Naive thymus-derived CD4-positive, alpha-beta T cell (primary cell): Measurements from ENCODE around the gene BCL2. TPM values are rescaled to one million over a fixed set of nuclear protein-coding genes. Genes with fewer than 3 reads are reported as not detected.

Source experiments
- ATAC-seq: fragments of 150-1000 bp; cut with Tn5 transposase; 2 replicates; pipeline ENCODE4 v1.10.0; 2021; ENCODE audit warnings: mild to moderate bottlenecking, moderate library complexity
- CTCF ChIA-PET: fragments of 350-600 bp; sonication (Branson Sonifier 250); formaldehyde crosslinking; loops from one replicate; lab custom pipeline; 2021; ENCODE audit warnings: antibody characterized with exemption; lab: Charles Lee
- POLR2A ChIA-PET: fragments of 350-600 bp; sonication (Branson Sonifier 250); formaldehyde crosslinking; loops from one replicate; lab custom pipeline; 2021; ENCODE audit warnings: antibody characterized with exemption, inconsistent platforms; lab: Charles Lee
- DNase-seq, 9 donors: peaks; one replicate each; pipeline versions ENCODE4 v3.0.0 to v3.0.0-alpha.2; 2020 to 2022; ENCODE audit warnings: mixed read lengths in 1 of 9
- H3K27ac ChIP-seq: one replicate; pipeline ENCODE4 v1.7.0; 2013; ENCODE audit warnings: mild to moderate bottlenecking, low read depth, low read length, moderate library complexity
- H3K27me3 ChIP-seq, 2 donors: one replicate each; pipeline ENCODE4 v1.7.0; 2013; ENCODE audit warnings: low read length in 2 of 2, mild to moderate bottlenecking in 2 of 2, moderate library complexity in 2 of 2; ENCODE audit not compliant: control insufficient read depth in 2 of 2, insufficient read depth in 2 of 2
- H3K36me3 ChIP-seq, 3 experiments: 1 replicate in 2 of 3; 2 replicates in 1 of 3; pipeline ENCODE4 v1.7.0; 2013; ENCODE audit warnings: low read length in 3 of 3, mild to moderate bottlenecking in 3 of 3, moderate library complexity in 1 of 3; ENCODE audit not compliant: insufficient read depth in 3 of 3, control insufficient read depth in 2 of 3
- H3K4me1 ChIP-seq, 2 donors: one replicate each; pipeline ENCODE4 v1.7.0; 2013; ENCODE audit warnings: low read length in 2 of 2, mild to moderate bottlenecking in 2 of 2, moderate library complexity in 1 of 2; ENCODE audit not compliant: control insufficient read depth in 2 of 2, insufficient read depth in 2 of 2
- H3K4me3 ChIP-seq: 2 replicates; pipeline ENCODE4 v1.7.0; 2013; ENCODE audit warnings: mild to moderate bottlenecking, low read length
- H3K9me3 ChIP-seq, 3 experiments: 1 replicate in 2 of 3; 2 replicates in 1 of 3; pipeline ENCODE4 v1.7.0; 2013; ENCODE audit warnings: low read length in 3 of 3; ENCODE audit not compliant: control insufficient read depth in 2 of 3
- H3K27ac Mint-ChIP-seq, 9 donors: one replicate each; pipeline ENCODE4 v1.8.0; 2020 to 2022; ENCODE audit warnings: mixed read lengths in 9 of 9, mild to moderate bottlenecking in 8 of 9, moderate library complexity in 5 of 9, inconsistent platforms in 2 of 9
- H3K27me3 Mint-ChIP-seq, 5 donors: one replicate each; pipeline ENCODE4 v1.8.0; 2021 to 2022; ENCODE audit warnings: mixed read lengths in 5 of 5, mild to moderate bottlenecking in 1 of 5
- H3K36me3 Mint-ChIP-seq, 5 donors: one replicate each; pipeline ENCODE4 v1.8.0; 2020 to 2022; ENCODE audit warnings: mixed read lengths in 5 of 5, mild to moderate bottlenecking in 3 of 5, inconsistent platforms in 1 of 5
- H3K4me1 Mint-ChIP-seq, 7 donors: one replicate each; pipeline ENCODE4 v1.8.0; 2020 to 2022; ENCODE audit warnings: mixed read lengths in 7 of 7, mild to moderate bottlenecking in 3 of 7, inconsistent platforms in 1 of 7
- H3K4me3 Mint-ChIP-seq, 10 donors: one replicate each; pipeline ENCODE4 v1.8.0; 2020 to 2022; ENCODE audit warnings: mild to moderate bottlenecking in 10 of 10, mixed read lengths in 10 of 10, moderate library complexity in 6 of 10, inconsistent platforms in 2 of 10
- H3K9me3 Mint-ChIP-seq, 11 donors: one replicate each; pipeline ENCODE4 v1.8.0; 2020 to 2022; ENCODE audit warnings: mixed read lengths in 11 of 11, mild to moderate bottlenecking in 4 of 11, inconsistent platforms in 1 of 11, moderate library complexity in 1 of 11
- intact Hi-C, 2 donors: fragments of 100-400 bp; cut with micrococcal nuclease; formaldehyde crosslinking; loops; one replicate each; pipeline ENCODE4 v1.15.1; 2023
- polyA plus RNA-seq, 2 donors: library from polyadenylated mRNA; unstranded; fragments of 300-500 nt; fragmentation: Illumina TruSeq; gene quantifications; one replicate each; pipeline ENCODE4 v1.2.3, GENCODE V29; 2021
- total RNA-seq, 6 experiments: library from RNA in 5 of 6; stranded (reverse) in 5 of 6; gene quantifications; 1 replicate in 5 of 6; 2 replicates in 1 of 6; pipeline ENCODE4 v1.2.3 and lab custom pipeline; 2021 to 2026

Gene BCL2
- total and polyA plus RNA-seq, 7 experiments from 2014 or later, result 32.7 to 154 (median 40.1) TPM

GRCh38 chr18:63346031-63346430, 26.5 kb upstream of the BCL2 start:
- POLR2A ChIA-PET, result no interaction called here

DNA sequence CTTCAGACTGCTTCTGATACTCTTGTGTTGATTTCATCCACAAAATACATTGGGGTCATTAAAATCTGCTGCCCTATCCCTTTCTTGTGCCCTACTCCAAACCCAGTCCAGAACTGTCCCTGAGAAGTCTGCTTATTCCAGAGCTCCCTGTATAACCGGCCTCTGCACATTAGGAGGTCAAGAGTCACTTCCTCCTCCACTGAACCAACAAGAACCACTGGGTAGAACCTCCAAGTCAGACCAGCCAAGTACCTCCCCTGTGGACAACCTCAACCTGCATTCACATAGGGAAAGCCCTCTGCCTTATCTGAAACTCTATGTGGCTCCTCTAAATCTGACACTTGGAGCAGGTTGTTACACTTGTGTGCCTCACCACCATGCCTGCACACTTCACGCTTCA, 25.3 kb upstream of the BCL2 start:
- no peak for DNase-seq
- no peak overlapping the region for H3K4me3 ChIP-seq
- no peak overlapping the region for H3K4me3 Mint-ChIP-seq
- ChIA-PET POLR2A (interaction anchor here (1.5 kb wide), 1 partner anchor 57 kb away, joined by 3 read pairs; no protein-coding TSS in a partner anchor), CTCF (interaction anchor here (1.7 kb wide), 1 partner anchor 95 kb away, joined by 6 read pairs; no protein-coding TSS in a partner anchor)
- intact Hi-C loops, result no loop called here
- peaks cover 0 to 52% (median 11%) of the 10 kb centered on the region in 3 experiments for H3K36me3 ChIP-seq
- H3K9me3 ChIP-seq, result no peaks in the 10 kb centered on the region
- H3K36me3 Mint-ChIP-seq, result peaks cover 10 to 63% (median 29%) of the 10 kb centered on the region in 5 donors
- no peaks in the 10 kb centered on the region for H3K9me3 Mint-ChIP-seq
- peaks cover 0 to 10% (median 3%) of the 10 kb centered on the region in 7 donors for H3K4me1 Mint-ChIP-seq
- H3K27me3 Mint-ChIP-seq, result no peaks in the 10 kb centered on the region
- peak overlapping the region in 2 of 9 donors; percentile 16 to 19 for H3K27ac Mint-ChIP-seq
- H3K27me3 ChIP-seq, result no peaks in the 10 kb centered on the region
- no peak for ATAC-seq
- H3K27ac ChIP-seq, result no peak overlapping the region
- H3K4me1 ChIP-seq, result no peaks in the 10 kb centered on the region

More at GRCh38 chr18:63346031-63346430, 26.5 kb upstream of the BCL2 start:
- ATAC-seq (no peak), DNase-seq (no peak)
- Mint-ChIP-seq H3K9me3 (no peaks in the 10 kb centered on the region), H3K36me3 (peaks cover 10 to 62% (median 30%) of the 10 kb centered on the region in 5 donors), H3K27ac (no peak overlapping the region), H3K27me3 (no peaks in the 10 kb centered on the region), H3K4me3 (no peak overlapping the region), H3K4me1 (peaks cover 0 to 6% (median 0%) of the 10 kb centered on the region in 7 donors)
- H3K27me3 ChIP-seq, result no peaks in the 10 kb centered on the region
- no peak overlapping the region for H3K4me3 ChIP-seq
- H3K27ac ChIP-seq, result no peak overlapping the region
- CTCF ChIA-PET, result interaction anchor here (1.7 kb wide), 1 partner anchor 94 kb away, joined by 6 read pairs; no protein-coding TSS in a partner anchor
- H3K36me3 ChIP-seq, result peaks cover 2 to 58% (median 14%) of the 10 kb centered on the region in 3 experiments
- no peaks in the 10 kb centered on the region for H3K4me1 ChIP-seq
- intact Hi-C loops, result loop anchor here in 1 of 2 donors (2.0 kb wide), 1 partner anchor 67 kb away; no protein-coding TSS in a partner anchor
- H3K9me3 ChIP-seq, result no peaks in the 10 kb centered on the region

- no peaks in the 10 kb centered on the region for H3K4me1 ChIP-seq
- H3K36me3 ChIP-seq, result peaks cover 0 to 47% (median 7%) of the 10 kb centered on the region in 3 experiments
- Mint-ChIP-seq H3K4me3 (no peak overlapping the region), H3K27me3 (no peaks in the 10 kb centered on the region), H3K4me1 (peaks cover 0 to 10% (median 5%) of the 10 kb centered on the region in 7 donors), H3K36me3 (peaks cover 10 to 58% (median 27%) of the 10 kb centered on the region in 5 donors), H3K9me3 (no peaks in the 10 kb centered on the region), H3K27ac (peak overlapping the region in 1 of 9 donors; percentile 54)
- ATAC-seq (no peak), DNase-seq (no peak)
- no peaks in the 10 kb centered on the region for H3K27me3 ChIP-seq
- no peak overlapping the region for H3K27ac ChIP-seq
- H3K9me3 ChIP-seq, result no peaks in the 10 kb centered on the region
- POLR2A ChIA-PET, result interaction anchor here (1.5 kb wide), 1 partner anchor 57 kb away, joined by 3 read pairs; no protein-coding TSS in a partner anchor
- H3K4me3 ChIP-seq, result no peak overlapping the region
- CTCF ChIA-PET, result interaction anchor here (1.7 kb wide), 1 partner anchor 95 kb away, joined by 6 read pairs; no protein-coding TSS in a partner anchor
- intact Hi-C loops, result no loop called here
Measured at GRCh38 chr18:63344263-63344662, 24.7 kb upstream of the BCL2 start.

- ChIA-PET POLR2A (no interaction called here), CTCF (interaction anchor here (0.7 to 4.7 kb wide), 5 partner anchors 8 to 324 kb away, joined by 3 to 36 read pairs (median 4); no protein-coding TSS in a partner anchor)
- H3K36me3 Mint-ChIP-seq, result peaks cover 14 to 59% (median 27%) of the 10 kb centered on the region in 5 donors
- no peak overlapping the region for H3K4me3 ChIP-seq
- peak overlapping the region in 1 of 9 donors; percentile 49 for H3K27ac Mint-ChIP-seq
- peaks cover 0 to 10% (median 5%) of the 10 kb centered on the region in 7 donors for H3K4me1 Mint-ChIP-seq
- no peaks in the 10 kb centered on the region for H3K9me3 ChIP-seq
- DNase-seq (peak in 2 of 9 donors; percentile 22 to 28), ATAC-seq (peak; percentile 73)
- H3K4me3 Mint-ChIP-seq, result no peak overlapping the region
- intact Hi-C loops, result loop anchor here (1.0 kb wide), 1 partner anchor 97 kb away; no protein-coding TSS in a partner anchor
- no peaks in the 10 kb centered on the region for H3K27me3 ChIP-seq
- peaks cover 0 to 45% (median 7%) of the 10 kb centered on the region in 3 experiments for H3K36me3 ChIP-seq
- no peaks in the 10 kb centered on the region for H3K9me3 Mint-ChIP-seq
- no peaks in the 10 kb centered on the region for H3K4me1 ChIP-seq
- H3K27ac ChIP-seq, result no peak overlapping the region
- H3K27me3 Mint-ChIP-seq, result no peaks in the 10 kb centered on the region
Measured at GRCh38 chr18:63342206-63342605, 22.6 kb upstream of the BCL2 start.

- DNase-seq (peak in 7 of 9 donors; percentile 29 to 59 (median 51)), ATAC-seq (peak; percentile 82)
- Mint-ChIP-seq H3K9me3 (no peaks in the 10 kb centered on the region), H3K27ac (peak overlapping the region in 1 of 9 donors; percentile 29), H3K4me3 (no peak overlapping the region), H3K4me1 (peaks cover 0 to 9% (median 5%) of the 10 kb centered on the region in 7 donors), H3K27me3 (no peaks in the 10 kb centered on the region), H3K36me3 (peaks cover 9 to 58% (median 31%) of the 10 kb centered on the region in 5 donors)
- Histone ChIP-seq H3K27me3 (no peaks in the 10 kb centered on the region), H3K9me3 (no peaks in the 10 kb centered on the region), H3K36me3 (peaks cover 0 to 42% (median 0%) of the 10 kb centered on the region in 3 experiments), H3K4me3 (no peak overlapping the region), H3K4me1 (no peaks in the 10 kb centered on the region), H3K27ac (no peak overlapping the region)
- intact Hi-C loops, result loop anchor here (1.0 kb wide), 3 partner anchors 209 to 625 kb away; partner anchors contain the start of gene PHLPP1 (in 1 of the 2)
- CTCF ChIA-PET, result interaction anchor here (0.9 to 4.7 kb wide), 10 partner anchors 13 to 336 kb away, joined by 3 to 36 read pairs (median 4); no protein-coding TSS in a partner anchor
- POLR2A ChIA-PET, result interaction anchor here (1.2 kb wide), 1 partner anchor 324 kb away, joined by 4 read pairs; no protein-coding TSS in a partner anchor
Measured at GRCh38 chr18:63339920-63340484, 20.4 kb upstream of the BCL2 start.

DNA sequence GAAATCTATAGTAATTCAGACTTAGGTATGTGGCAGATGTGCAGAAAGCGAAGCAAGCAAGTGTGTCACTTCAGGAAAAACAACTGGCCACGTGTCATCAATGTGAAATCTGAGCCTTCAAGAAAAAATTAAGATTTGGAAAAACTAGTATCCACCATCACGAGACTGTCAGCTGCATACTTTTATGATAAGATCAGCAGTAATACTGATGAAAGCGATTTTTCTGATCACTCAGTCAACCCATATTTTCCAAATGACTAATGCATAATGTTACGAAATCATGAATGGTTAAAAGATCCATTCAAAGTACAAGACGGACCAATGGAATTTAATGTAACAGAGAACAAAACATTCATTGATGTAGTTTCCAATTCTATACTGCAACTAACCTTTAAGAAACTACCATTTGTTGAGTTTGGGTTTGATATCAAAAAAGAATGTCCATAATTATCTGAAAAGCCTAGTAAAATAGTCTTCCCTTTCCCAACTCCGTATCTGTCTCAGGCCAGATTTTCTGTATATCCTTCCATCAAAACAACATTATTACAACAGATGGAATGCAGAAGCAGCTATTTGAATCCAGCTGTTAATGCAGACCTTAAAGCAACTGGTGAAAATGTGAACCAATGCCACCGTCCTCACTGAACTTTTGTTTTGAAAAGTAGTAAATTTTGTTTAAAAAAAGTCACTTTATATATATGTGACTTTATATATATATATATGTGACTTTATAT, 17.0 kb upstream of the BCL2 start:
- Histone ChIP-seq H3K4me3 (no peak overlapping the region), H3K4me1 (no peaks in the 10 kb centered on the region), H3K36me3 (peaks cover 0 to 53% (median 0%) of the 10 kb centered on the region in 3 experiments), H3K27ac (no peak overlapping the region), H3K9me3 (no peaks in the 10 kb centered on the region), H3K27me3 (no peaks in the 10 kb centered on the region)
- Mint-ChIP-seq H3K9me3 (no peaks in the 10 kb centered on the region), H3K4me3 (no peak overlapping the region), H3K36me3 (peaks cover 8 to 50% (median 22%) of the 10 kb centered on the region in 5 donors), H3K27ac (no peak overlapping the region), H3K27me3 (no peaks in the 10 kb centered on the region), H3K4me1 (peaks cover 0 to 9% (median 4%) of the 10 kb centered on the region in 7 donors)
- POLR2A ChIA-PET, result interaction anchor here (0.6 kb wide), 1 partner anchor 803 kb away, joined by 4 read pairs; no protein-coding TSS in a partner anchor
- intact Hi-C loops, result no loop called here
- DNase-seq (no peak), ATAC-seq (no peak)
- CTCF ChIA-PET, result interaction anchor here (0.6 to 0.9 kb wide), 2 partner anchors 13 to 357 kb away, joined by 3 to 4 read pairs; no protein-coding TSS in a partner anchor
